OCI-LY1 (cell line): Measurements from ENCODE around the gene SLAMF7.
"Not testable (repeated sequence)": the region's sequence is repeated elsewhere in the genome, so short reads cannot be mapped to it uniquely, and the experiment has no call there.

Experiments
- EZH2 ChIP-seq: fragments of 200-600 bp; sonication (generic), shearing (Covaris generic); IDR thresholded peaks from 2 replicates; pipeline ENCODE4 v1.8.0; 2017; ENCODE audit warnings: borderline replicate concordance, mixed run types, mild to moderate bottlenecking, antibody characterized with exemption, low read length, moderate library complexity, mixed read lengths
- TF ChIP-seq, protein P1 (sequence below): fragments of 200-600 bp; sonication (generic), shearing (Covaris generic); IDR thresholded peaks from 2 replicates; pipeline ENCODE4 v1.5.1; 2017; ENCODE audit warnings: mild to moderate bottlenecking, antibody characterized with exemption, low read length, moderate library complexity, mixed read lengths

DNA sequence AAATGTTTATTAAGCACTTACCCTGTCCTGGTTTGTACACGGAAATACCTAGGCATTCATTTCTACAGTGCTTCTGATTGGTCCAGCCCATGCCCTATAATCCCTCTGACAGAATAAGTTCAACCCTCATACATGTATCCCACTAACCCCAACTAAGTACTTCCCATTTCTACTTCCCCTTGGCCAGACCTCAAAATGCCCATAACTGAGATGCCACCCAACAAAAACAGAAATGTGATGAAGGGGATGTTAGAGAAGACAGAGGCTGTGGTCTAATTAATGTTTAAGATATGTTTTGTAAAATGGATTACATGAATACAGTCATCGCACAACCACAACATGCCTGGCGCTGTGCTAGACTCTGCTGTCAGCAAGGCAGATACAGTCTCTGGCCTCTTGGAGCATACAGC lies 33.8 kb upstream of the SLAMF7 start:
- not testable (repeated sequence) for TF ChIP-seq EZH2
- TF ChIP-seq, protein P1, sequence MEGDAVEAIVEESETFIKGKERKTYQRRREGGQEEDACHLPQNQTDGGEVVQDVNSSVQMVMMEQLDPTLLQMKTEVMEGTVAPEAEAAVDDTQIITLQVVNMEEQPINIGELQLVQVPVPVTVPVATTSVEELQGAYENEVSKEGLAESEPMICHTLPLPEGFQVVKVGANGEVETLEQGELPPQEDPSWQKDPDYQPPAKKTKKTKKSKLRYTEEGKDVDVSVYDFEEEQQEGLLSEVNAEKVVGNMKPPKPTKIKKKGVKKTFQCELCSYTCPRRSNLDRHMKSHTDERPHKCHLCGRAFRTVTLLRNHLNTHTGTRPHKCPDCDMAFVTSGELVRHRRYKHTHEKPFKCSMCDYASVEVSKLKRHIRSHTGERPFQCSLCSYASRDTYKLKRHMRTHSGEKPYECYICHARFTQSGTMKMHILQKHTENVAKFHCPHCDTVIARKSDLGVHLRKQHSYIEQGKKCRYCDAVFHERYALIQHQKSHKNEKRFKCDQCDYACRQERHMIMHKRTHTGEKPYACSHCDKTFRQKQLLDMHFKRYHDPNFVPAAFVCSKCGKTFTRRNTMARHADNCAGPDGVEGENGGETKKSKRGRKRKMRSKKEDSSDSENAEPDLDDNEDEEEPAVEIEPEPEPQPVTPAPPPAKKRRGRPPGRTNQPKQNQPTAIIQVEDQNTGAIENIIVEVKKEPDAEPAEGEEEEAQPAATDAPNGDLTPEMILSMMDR, result not testable (repeated sequence)
